ENCODE data around the gene TANC1.

The TANC1 gene

GRCh38 chr2:159192371-159192918, 224.0 kb downstream of the TANC1 start:
- no peak overlapping the region for H3K4me3 Mint-ChIP-seq
- no peak overlapping the region for H3K27ac Mint-ChIP-seq
- no peaks in the 10 kb centered on the region for H3K4me1 Mint-ChIP-seq (ENCODE audit: low read depth)

GRCh38 chr2:159193791-159194190, 225.4 kb downstream of the TANC1 start:
- no peaks in the 10 kb centered on the region for H3K36me3 Mint-ChIP-seq (ENCODE audit: low read depth)
- no peaks in the 10 kb centered on the region for H3K4me1 Mint-ChIP-seq (ENCODE audit: low read depth)
- H3K27ac Mint-ChIP-seq: no peak overlapping the region
- H3K27me3 Mint-ChIP-seq (ENCODE audit: low read depth): no peaks in the 10 kb centered on the region
- no peak overlapping the region for H3K4me3 Mint-ChIP-seq
- H3K9me3 Mint-ChIP-seq: no peaks in the 10 kb centered on the region

More at GRCh38 chr2:159192371-159192918, 224.0 kb downstream of the TANC1 start:
- Mint-ChIP-seq H3K27me3 (ENCODE audit: low read depth) (no peaks in the 10 kb centered on the region), H3K36me3 (ENCODE audit: low read depth) (no peaks in the 10 kb centered on the region), H3K9me3 (no peaks in the 10 kb centered on the region)

- Mint-ChIP-seq H3K27me3 (ENCODE audit: low read depth) (no peaks in the 10 kb centered on the region), H3K27ac (no peak overlapping the region), H3K9me3 (no peaks in the 10 kb centered on the region), H3K4me3 (no peak overlapping the region), H3K36me3 (ENCODE audit: low read depth) (no peaks in the 10 kb centered on the region), H3K4me1 (ENCODE audit: low read depth) (no peaks in the 10 kb centered on the region)
These were observed 225.8 kb downstream of the TANC1 start for GRCh38 chr2:159194241-159194640.

- Mint-ChIP-seq H3K27me3 (ENCODE audit: low read depth) (no peaks in the 10 kb centered on the region), H3K27ac (no peak overlapping the region), H3K4me1 (ENCODE audit: low read depth) (no peaks in the 10 kb centered on the region), H3K9me3 (no peaks in the 10 kb centered on the region), H3K4me3 (no peak overlapping the region), H3K36me3 (ENCODE audit: low read depth) (no peaks in the 10 kb centered on the region)
These were observed 227.3 kb downstream of the TANC1 start for GRCh38 chr2:159195697-159196096.

- Mint-ChIP-seq H3K4me3 (no peak overlapping the region), H3K9me3 (no peaks in the 10 kb centered on the region), H3K4me1 (ENCODE audit: low read depth) (peaks cover 5% of the 10 kb centered on the region), H3K27me3 (ENCODE audit: low read depth) (no peaks in the 10 kb centered on the region), H3K36me3 (ENCODE audit: low read depth) (no peaks in the 10 kb centered on the region), H3K27ac (no peak overlapping the region)
These were observed 228.0 kb downstream of the TANC1 start for GRCh38 chr2:159196393-159196925.

- H3K27ac Mint-ChIP-seq: no peak overlapping the region
- peaks cover 9% of the 10 kb centered on the region for H3K4me1 Mint-ChIP-seq (ENCODE audit: low read depth)
- H3K27me3 Mint-ChIP-seq (ENCODE audit: low read depth): no peaks in the 10 kb centered on the region
- H3K36me3 Mint-ChIP-seq (ENCODE audit: low read depth): no peaks in the 10 kb centered on the region
- no peaks in the 10 kb centered on the region for H3K9me3 Mint-ChIP-seq
- H3K4me3 Mint-ChIP-seq: no peak overlapping the region
These were observed 230.8 kb downstream of the TANC1 start for GRCh38 chr2:159199236-159199635.

- Mint-ChIP-seq H3K27ac (no peak overlapping the region), H3K4me1 (ENCODE audit: low read depth) (peaks cover 9% of the 10 kb centered on the region), H3K4me3 (no peak overlapping the region), H3K27me3 (ENCODE audit: low read depth) (no peaks in the 10 kb centered on the region), H3K36me3 (ENCODE audit: low read depth) (no peaks in the 10 kb centered on the region), H3K9me3 (no peaks in the 10 kb centered on the region)
These were observed 231.5 kb downstream of the TANC1 start for GRCh38 chr2:159199761-159200465.

GRCh38 chr2:159200498-159200897, 232.1 kb downstream of the TANC1 start:
- peaks cover 9% of the 10 kb centered on the region for H3K4me1 Mint-ChIP-seq (ENCODE audit: low read depth)

GRCh38 chr2:159201360-159202063, 233.1 kb downstream of the TANC1 start:
- Mint-ChIP-seq H3K9me3 (no peaks in the 10 kb centered on the region), H3K4me1 (ENCODE audit: low read depth) (peaks cover 9% of the 10 kb centered on the region), H3K36me3 (ENCODE audit: low read depth) (no peaks in the 10 kb centered on the region), H3K27ac (no peak overlapping the region), H3K4me3 (no peak overlapping the region), H3K27me3 (ENCODE audit: low read depth) (no peaks in the 10 kb centered on the region)

More at GRCh38 chr2:159200498-159200897, 232.1 kb downstream of the TANC1 start:
- Mint-ChIP-seq H3K27ac (no peak overlapping the region), H3K36me3 (ENCODE audit: low read depth) (no peaks in the 10 kb centered on the region), H3K4me3 (no peak overlapping the region), H3K9me3 (no peaks in the 10 kb centered on the region), H3K27me3 (ENCODE audit: low read depth) (no peaks in the 10 kb centered on the region)

GRCh38 chr2:159202568-159203071, 234.2 kb downstream of the TANC1 start:
- peaks cover 9% of the 10 kb centered on the region for H3K4me1 Mint-ChIP-seq (ENCODE audit: low read depth)
- H3K4me3 Mint-ChIP-seq: no peak overlapping the region
- no peaks in the 10 kb centered on the region for H3K36me3 Mint-ChIP-seq (ENCODE audit: low read depth)
- no peaks in the 10 kb centered on the region for H3K9me3 Mint-ChIP-seq
- H3K27ac Mint-ChIP-seq: no peak overlapping the region
- H3K27me3 Mint-ChIP-seq (ENCODE audit: low read depth): no peaks in the 10 kb centered on the region

GRCh38 chr2:159204381-159205144, 236.1 kb downstream of the TANC1 start:
- Mint-ChIP-seq H3K27me3 (ENCODE audit: low read depth) (no peaks in the 10 kb centered on the region), H3K4me1 (ENCODE audit: low read depth) (peaks cover 10% of the 10 kb centered on the region), H3K9me3 (no peaks in the 10 kb centered on the region), H3K27ac (no peak overlapping the region), H3K4me3 (no peak overlapping the region), H3K36me3 (ENCODE audit: low read depth) (no peaks in the 10 kb centered on the region)

- Mint-ChIP-seq H3K9me3 (no peaks in the 10 kb centered on the region), H3K27me3 (ENCODE audit: low read depth) (no peaks in the 10 kb centered on the region), H3K36me3 (ENCODE audit: low read depth) (no peaks in the 10 kb centered on the region), H3K27ac (no peak overlapping the region), H3K4me3 (no peak overlapping the region), H3K4me1 (ENCODE audit: low read depth) (peaks cover 9% of the 10 kb centered on the region)
These were observed 238.4 kb downstream of the TANC1 start for GRCh38 chr2:159206736-159207380.

- H3K27ac Mint-ChIP-seq: no peak overlapping the region
- peaks cover 8% of the 10 kb centered on the region for H3K4me1 Mint-ChIP-seq (ENCODE audit: low read depth)
- no peak overlapping the region for H3K4me3 Mint-ChIP-seq
These were observed 240.0 kb downstream of the TANC1 start for GRCh38 chr2:159208438-159208837.

More at GRCh38 chr2:159208438-159208837, 240.0 kb downstream of the TANC1 start:
- Mint-ChIP-seq H3K36me3 (ENCODE audit: low read depth) (no peaks in the 10 kb centered on the region), H3K27me3 (ENCODE audit: low read depth) (no peaks in the 10 kb centered on the region), H3K9me3 (no peaks in the 10 kb centered on the region)

Measured in T-helper 1 cell treated with Interleukin-12 subunit alpha and Interleukin-12 subunit beta and Interleukin-4 antibody, amounts not matched to agents 30 μg/mL and 1 μg/mL, for 36 hours (primary cell).